ENCODE results near the gene GUCY1B1.

The GUCY1B1 gene

GRCh38 chr4:155761916-155762315 lies 3.1 kb downstream of the GUCY1B1 start:
- no peak overlapping the region for H3K4me3 ChIP-seq (ENCODE audit: low read depth, low read length)
- no peak for TF ChIP-seq CTCF (IDR thresholded peaks at IDR 0.05; ENCODE audit: low read depth, low read length)

GRCh38 chr4:155762334-155762733 lies 3.5 kb downstream of the GUCY1B1 start:
- TF ChIP-seq CTCF (IDR thresholded peaks at IDR 0.05; ENCODE audit: low read depth, low read length): no peak
- no peak overlapping the region for H3K4me3 ChIP-seq (ENCODE audit: low read depth, low read length)

- TF ChIP-seq CTCF (IDR thresholded peaks at IDR 0.05; ENCODE audit: low read depth, low read length): no peak
- no peak overlapping the region for H3K4me3 ChIP-seq (ENCODE audit: low read depth, low read length)
Observed at GRCh38 chr4:155763551-155763950, 4.7 kb downstream of the GUCY1B1 start.

- no peak for TF ChIP-seq CTCF (IDR thresholded peaks at IDR 0.05; ENCODE audit: low read depth, low read length)
- H3K4me3 ChIP-seq (ENCODE audit: low read depth, low read length): no peak overlapping the region
Observed at GRCh38 chr4:155765149-155765548, 6.3 kb downstream of the GUCY1B1 start.

- no peak for TF ChIP-seq CTCF (IDR thresholded peaks at IDR 0.05; ENCODE audit: low read depth, low read length)
- no peak overlapping the region for H3K4me3 ChIP-seq (ENCODE audit: low read depth, low read length)
Observed at GRCh38 chr4:155766622-155767021, 7.8 kb downstream of the GUCY1B1 start.

GRCh38 chr4:155768370-155768769 lies 9.5 kb downstream of the GUCY1B1 start:
- no peak overlapping the region for H3K4me3 ChIP-seq (ENCODE audit: low read depth, low read length)
- TF ChIP-seq CTCF (IDR thresholded peaks at IDR 0.05; ENCODE audit: low read depth, low read length): no peak

GRCh38 chr4:155769090-155769489 lies 10.3 kb downstream of the GUCY1B1 start:
- TF ChIP-seq CTCF (IDR thresholded peaks at IDR 0.05; ENCODE audit: low read depth, low read length): no peak
- no peak overlapping the region for H3K4me3 ChIP-seq (ENCODE audit: low read depth, low read length)
